Retinal pigment epithelial cell (primary cell): ENCODE measurements around the gene MBD2.
"Not testable (repeated sequence)": the region's sequence is repeated elsewhere in the genome, so short reads cannot be mapped to it uniquely, and the experiment has no call there.

Experiments used
- DNase-seq: peaks from one replicate; pipeline ENCODE4 v3.0.0-alpha.2; 2010; ENCODE audit warnings: low read depth
- H3K4me3 ChIP-seq: 2 replicates; pipeline ENCODE4 v1.5.1; 2011; ENCODE audit warnings: mild to moderate bottlenecking, low read length, control low read depth, moderate library complexity
- TF ChIP-seq, protein P1 (sequence below): conservative IDR thresholded peaks from 2 replicates; pipeline ENCODE4 v1.5.1; 2011; ENCODE audit warnings: low read depth, low read length, control low read depth, inconsistent platforms

MBD2 gene

DNA sequence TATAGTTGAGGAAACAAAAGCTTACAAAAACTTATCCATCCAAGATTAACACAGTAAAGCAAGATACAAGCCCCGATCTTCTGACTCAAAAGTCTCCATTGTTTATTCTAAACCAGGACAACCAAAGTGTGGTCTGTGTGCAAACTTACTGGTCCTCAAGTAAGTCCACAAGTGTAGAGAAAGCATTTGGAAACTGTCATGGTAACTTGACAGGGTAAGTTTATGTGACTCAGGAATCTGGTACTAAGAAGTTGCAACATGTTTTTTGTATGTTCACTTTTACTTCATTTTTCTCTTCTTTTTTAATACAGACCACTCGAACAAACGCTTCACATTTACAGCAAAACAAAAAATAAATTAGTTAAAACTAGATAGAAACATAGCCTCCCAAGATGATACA lies 9.4 kb downstream of the MBD2 start:
- H3K4me3 ChIP-seq: no peak overlapping the region
- DNase-seq: no peak
- TF ChIP-seq, protein P1, sequence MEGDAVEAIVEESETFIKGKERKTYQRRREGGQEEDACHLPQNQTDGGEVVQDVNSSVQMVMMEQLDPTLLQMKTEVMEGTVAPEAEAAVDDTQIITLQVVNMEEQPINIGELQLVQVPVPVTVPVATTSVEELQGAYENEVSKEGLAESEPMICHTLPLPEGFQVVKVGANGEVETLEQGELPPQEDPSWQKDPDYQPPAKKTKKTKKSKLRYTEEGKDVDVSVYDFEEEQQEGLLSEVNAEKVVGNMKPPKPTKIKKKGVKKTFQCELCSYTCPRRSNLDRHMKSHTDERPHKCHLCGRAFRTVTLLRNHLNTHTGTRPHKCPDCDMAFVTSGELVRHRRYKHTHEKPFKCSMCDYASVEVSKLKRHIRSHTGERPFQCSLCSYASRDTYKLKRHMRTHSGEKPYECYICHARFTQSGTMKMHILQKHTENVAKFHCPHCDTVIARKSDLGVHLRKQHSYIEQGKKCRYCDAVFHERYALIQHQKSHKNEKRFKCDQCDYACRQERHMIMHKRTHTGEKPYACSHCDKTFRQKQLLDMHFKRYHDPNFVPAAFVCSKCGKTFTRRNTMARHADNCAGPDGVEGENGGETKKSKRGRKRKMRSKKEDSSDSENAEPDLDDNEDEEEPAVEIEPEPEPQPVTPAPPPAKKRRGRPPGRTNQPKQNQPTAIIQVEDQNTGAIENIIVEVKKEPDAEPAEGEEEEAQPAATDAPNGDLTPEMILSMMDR: no peak

DNA sequence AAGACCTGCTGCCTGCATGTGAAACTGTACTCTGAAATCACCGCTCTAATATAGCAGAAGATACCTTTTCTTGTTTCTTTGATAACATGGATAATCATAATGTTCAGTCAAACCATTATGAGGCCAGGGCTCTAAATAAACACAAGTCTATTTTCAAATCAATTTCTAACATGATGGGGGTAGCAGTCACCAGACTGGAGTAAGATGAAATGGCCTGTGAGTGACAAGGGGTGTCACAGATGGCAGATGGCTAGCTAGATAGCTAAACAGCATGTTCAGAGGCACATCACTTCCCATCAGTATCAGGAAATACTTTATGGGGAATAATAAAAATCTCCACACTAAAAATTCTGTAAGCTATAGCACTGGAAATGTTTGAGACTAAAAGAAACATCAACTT lies 14.0 kb downstream of the MBD2 start:
- H3K4me3 ChIP-seq: no peak overlapping the region
- TF ChIP-seq, protein P1: no peak
- no peak for DNase-seq

DNA sequence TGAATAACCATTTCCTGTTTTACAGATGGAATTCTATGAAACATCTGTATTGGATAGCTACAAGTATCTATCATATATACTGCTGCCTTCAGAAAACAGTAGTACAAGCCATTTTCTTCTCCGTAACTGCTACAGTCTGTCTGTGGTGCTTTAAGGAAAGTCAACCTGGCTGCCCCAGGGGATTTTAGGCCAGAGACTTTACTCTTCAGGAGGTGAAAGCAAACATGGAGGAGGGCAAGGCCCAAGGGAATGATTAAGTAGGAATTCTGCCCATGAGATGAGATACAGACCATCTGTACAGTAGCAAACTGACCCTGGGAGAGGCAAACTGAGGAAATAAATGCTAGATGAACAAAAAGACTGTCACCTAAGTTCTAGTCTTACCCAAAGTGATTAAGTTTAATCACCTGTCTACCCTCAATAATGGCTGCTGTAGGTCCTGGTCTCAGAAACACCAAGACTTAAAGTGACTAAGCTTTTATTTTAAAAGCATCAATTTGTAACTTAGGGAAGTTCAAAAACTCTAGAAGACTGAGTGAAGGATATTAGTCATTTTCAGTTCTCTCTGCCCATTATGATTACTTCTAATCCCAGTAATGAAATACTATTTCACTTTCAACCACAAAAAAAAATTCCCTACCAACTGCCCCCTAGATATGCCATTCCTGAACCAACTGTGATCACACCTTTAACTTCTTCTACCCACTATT lies 14.8 kb downstream of the MBD2 start:
- H3K4me3 ChIP-seq: no peak overlapping the region
- TF ChIP-seq, protein P1: no peak
- no peak for DNase-seq

DNA sequence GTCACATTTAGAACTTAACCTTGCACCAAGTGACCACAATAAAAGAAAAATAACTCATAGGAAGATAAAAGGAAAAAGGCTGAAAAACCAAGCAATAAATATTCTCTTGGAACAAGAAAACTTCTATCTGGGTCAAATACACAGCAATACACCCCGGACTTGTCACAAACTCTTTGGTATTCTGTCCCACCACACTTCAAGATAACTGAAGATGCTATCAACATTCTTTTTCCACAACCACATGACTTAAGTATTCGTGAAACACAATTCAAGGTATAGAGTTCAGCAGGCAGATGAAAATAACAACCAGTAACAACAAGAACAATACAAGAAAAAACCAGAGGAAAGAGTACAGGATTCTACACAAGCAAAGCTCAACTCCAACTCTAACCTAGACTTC lies 18.0 kb downstream of the MBD2 start:
- no peak overlapping the region for H3K4me3 ChIP-seq
- DNase-seq: no peak
- TF ChIP-seq, protein P1: no peak

DNA sequence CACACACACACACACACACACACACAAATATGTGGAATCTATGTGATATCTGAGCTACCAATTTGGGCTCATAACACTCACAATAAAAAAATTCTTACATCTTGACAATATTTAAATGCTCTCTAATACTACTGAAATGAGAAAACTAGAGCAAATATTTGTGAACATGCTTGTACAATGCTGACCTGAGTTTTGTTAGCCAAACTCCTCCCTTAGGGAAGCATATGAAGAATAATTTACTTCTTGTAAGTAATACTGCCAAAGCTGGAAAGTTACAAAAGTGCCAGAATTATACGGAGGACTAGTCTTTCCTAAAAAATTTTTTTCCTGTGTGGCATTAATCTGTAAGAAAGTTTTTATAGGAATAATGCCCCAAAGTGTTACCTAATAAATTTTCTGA lies 18.5 kb downstream of the MBD2 start:
- no peak for DNase-seq
- H3K4me3 ChIP-seq: no peak overlapping the region
- TF ChIP-seq, protein P1: no peak

DNA sequence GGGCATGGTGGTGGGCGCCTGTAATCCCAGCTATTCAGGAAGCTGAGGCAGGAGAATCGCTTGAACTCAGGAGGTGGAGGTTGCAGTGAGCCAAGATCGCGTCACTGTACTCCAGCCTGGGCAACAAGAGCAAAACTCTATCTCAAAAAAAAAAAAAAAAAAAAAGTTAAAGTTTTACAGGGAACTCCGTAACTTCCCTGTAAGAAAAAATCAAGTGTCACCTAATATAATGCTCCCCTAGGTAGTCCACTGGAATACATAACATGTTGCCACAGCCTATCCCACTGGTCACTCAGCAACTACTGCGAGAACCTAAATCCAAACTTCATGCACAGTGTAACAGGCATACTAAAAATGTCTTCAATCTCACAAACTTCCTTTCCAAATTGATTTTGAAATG lies 19.0 kb downstream of the MBD2 start:
- DNase-seq, H3K4me3 ChIP-seq: not testable (repeated sequence)

DNA sequence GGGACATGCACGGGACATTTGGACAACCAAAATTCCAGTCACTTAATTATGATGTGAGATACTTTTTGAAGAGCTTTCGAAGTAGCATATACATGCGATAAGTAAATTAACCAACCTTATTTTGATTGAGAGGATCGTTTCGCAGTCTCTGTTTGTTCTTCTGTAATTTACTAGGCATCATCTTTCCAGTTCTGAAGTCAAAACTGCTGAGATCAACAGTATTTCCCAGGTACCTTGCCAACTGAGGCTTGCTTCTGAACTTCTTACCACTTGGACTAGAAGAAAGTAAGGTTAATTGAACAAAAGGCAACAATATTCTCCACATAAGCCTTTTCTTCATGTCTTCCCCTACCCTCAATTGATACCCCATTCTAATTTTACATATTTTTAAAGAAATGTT lies 19.6 kb downstream of the MBD2 start:
- DNase-seq: no peak
- TF ChIP-seq, protein P1: no peak
- H3K4me3 ChIP-seq: no peak overlapping the region
